HG02588 (cell line): ENCODE results near the gene FPGS.

Experiments used
- ATAC-seq: cut with Tn5 transposase; IDR thresholded peaks from one replicate; pipeline ENCODE4 v1.9.1; 2021; ENCODE audit warnings: mild to moderate bottlenecking, moderate library complexity; ENCODE audit not compliant: unreplicated experiment

FPGS gene

GRCh38 chr9:127809540-127810377, 7.1 kb downstream of the FPGS start:
- ATAC-seq = no peak

DNA sequence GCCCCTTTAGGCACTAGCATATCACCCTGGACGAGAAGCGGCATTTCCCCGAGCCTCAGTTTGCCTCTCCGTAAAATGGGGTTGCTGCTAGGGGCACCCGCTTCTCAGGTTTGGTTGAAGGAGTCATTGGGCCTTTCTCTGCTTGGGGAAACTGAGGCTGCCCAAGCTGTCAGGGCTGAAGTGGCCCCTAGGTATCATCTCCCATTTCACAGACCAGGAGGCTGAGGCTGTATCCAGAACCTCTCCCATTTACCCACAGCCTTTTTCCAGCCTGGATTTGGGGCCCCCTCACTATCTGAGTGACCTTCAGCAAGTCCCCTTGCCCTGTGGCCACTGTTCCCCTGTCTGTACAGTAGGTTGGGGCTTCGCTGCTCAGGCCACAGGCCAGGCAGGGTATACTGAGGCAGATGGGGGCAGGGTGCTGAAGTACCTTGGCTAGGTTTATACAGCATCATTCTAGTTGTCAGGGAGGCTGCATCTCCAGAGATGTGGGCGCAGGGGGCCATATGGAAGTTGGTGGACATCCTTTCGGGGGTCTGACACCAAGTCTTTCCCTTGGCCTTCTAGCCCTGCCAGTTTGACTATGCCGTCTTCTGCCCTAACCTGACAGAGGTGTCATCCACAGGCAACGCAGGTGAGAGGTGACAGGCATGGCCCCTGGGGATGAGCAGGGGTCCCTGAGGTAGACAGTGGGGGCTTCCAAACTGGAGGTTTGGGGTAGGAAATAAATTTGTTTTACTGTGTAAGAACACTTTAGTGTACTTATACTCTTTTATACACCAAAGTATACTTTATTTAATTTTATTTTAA, 7.9 kb downstream of the FPGS start:
- no peak for ATAC-seq

- no peak for ATAC-seq
Measured at GRCh38 chr9:127812011-127812410, 9.3 kb downstream of the FPGS start.

GRCh38 chr9:127812936-127813675, 10.4 kb downstream of the FPGS start:
- ATAC-seq = no peak

GRCh38 chr9:127813686-127814226, 11.1 kb downstream of the FPGS start:
- no peak for ATAC-seq

GRCh38 chr9:127814619-127815511, 12.2 kb downstream of the FPGS start:
- ATAC-seq = no peak

- no peak for ATAC-seq
Measured at GRCh38 chr9:127815512-127816361, 13.1 kb downstream of the FPGS start.

- ATAC-seq = no peak
Measured at GRCh38 chr9:127816362-127816725, 13.7 kb downstream of the FPGS start.

- no peak for ATAC-seq
Measured at GRCh38 chr9:127816728-127817127, 14.0 kb downstream of the FPGS start.

DNA sequence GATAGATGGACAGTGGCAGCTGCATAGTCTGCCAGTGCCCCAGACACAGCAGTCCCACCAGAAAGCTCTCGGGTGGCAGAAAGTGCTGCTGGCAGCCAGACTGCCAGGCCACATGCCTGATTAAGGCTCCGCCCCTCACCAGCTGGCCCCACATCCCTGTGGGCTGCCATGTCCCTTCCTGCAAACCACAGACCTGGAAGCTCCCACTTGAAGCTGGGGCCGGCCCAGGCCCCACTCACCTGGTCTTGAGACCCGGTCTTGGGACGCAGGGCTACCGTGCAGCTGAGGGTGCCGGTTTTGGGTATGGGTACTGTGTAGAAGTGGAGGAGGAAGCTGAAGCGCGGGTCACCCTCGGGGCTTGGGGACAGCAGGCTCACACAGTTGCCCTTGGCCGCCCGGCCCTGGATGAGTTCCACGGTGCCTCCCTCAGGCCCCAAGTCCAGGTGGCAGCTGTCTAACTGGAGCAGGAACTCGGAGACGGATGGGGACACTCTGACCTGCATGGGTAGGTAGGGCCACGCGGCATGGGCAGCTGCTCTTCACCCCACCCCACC, 15.3 kb downstream of the FPGS start:
- ATAC-seq = no peak

DNA sequence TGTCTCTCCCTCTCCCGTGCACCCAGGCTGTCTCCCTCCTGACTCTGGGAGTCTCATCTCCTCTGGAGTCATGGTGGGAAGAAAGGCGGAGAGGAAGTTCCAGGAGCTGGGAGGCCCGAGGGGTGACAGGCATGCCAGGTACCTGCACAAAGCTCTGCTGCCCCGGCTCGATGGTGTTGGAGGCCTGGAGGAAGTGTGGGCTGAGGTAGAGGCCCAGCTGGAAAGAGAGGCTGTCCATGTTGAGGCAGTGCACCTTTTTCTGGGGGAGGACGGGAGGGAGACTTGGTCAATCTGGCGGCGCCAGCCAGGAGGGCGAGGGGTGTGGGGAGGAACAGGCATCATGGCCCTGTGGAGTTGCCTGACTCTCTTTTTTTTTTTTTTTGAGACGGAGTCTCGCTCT, 15.9 kb downstream of the FPGS start:
- ATAC-seq = no peak

GRCh38 chr9:127822108-127822507, 19.4 kb downstream of the FPGS start:
- no peak for ATAC-seq

DNA sequence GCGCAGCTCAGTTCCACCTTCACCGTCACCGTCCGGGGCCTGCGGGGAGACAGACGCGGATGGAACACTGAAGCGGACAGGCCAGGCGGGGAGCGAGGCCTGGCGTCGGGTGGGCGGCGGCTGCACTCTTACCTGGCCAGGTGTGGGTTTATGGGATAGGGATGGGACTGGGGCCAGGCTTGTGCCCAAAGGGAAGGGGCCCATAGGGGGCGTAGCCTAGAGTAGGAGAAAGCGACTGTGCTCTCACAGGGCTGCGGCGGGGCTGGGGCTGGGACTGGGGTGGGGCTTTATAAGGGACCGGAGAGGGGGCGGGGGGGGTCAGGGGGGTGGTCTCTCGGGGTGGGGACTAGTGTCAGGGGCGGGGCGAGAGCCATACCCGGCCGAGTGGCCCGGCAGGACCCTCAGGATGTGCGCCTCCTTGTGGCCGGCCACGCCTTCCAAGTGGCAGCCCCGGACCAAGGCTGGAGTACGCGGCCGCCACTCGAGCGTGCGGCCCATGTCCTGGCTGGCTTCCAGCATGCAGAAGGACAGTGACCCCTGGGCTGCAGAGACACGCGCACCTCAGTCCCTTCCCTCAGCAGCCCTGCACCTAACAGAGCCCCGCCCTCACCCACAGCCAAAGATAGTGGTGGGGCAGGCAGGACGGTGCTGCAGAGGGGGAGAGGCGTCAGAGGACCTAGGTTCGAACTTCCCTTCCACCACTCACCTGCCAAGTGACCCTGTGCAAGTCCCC, 22.8 kb downstream of the FPGS start:
- no peak for ATAC-seq

DNA sequence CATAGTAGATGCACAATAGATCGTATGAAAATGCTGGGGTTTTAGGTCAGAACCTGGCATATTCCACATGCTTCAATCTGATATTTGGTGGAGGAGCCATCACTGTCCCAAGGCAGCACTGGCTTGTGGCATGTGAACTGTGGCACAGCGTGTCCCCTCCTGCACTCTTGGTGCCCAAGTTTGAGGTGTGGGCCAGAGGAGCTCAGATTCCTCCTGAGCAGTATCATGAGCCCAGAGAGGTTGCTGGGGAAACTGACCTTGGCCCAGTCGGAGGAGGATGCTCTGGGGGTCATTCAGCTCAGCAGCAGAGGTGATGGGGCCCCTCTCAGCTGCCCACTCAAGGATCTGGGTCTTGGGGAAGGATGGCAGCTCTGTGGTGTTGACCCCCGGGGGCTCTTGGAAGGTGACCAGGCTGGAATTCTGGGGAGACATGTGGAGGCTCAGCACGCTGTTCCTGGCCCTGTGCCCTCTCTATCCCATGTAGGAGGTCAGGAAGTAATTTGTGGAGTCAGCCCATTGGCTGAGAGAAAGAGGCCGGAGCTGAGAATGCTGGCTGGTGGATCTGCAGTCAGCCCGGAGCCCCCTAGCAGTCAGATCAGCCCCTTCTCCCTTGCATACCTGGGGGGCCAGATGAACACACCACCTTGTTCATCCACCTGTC, 23.7 kb downstream of the FPGS start:
- no peak for ATAC-seq

- no peak for ATAC-seq
Measured at GRCh38 chr9:127828262-127829031, 25.8 kb downstream of the FPGS start.

DNA sequence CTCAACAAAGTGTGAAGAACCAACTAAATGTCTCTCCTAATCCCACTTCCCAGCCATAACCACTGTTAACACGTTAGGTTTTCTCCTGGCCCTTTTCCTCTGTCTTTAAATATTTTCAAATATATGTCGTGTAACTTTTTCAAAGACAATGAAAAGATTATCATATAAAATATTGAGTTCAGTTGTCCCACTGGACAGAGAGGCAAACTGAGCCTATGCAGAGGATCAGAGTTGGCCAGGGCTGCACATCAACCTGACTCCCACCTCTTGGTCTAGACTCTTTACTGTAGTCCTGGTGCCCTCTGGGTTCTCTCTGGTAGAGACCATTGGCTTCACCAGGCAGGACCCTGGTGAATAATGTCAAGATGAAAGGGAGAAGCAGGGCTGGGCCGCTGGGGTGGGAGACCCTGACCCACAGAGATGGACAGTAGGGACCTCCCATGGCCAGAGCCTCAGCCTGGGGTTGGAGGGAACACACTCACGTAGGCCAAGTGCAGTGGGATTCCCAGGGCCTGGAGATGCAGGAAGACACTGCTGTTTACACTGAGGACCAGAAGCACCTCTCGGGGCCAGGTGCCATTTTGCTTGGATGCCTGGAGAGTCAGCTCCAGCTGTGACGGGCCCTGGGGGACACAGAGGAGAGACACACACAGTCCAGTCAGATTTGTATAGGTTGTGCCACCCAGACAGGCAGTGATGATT, 26.7 kb downstream of the FPGS start:
- ATAC-seq = no peak
